H1 (cell line): ENCODE results near the gene RPL7A. TPM values are rescaled to one million over a fixed set of nuclear protein-coding genes. Genes with fewer than 3 reads are reported as not detected.

Experiments used
- CTCF ChIA-PET: fragments of 300-600 bp; sonication (Branson Sonifier 250); formaldehyde crosslinking; loops from one replicate; lab custom pipeline; 2021; ENCODE audit not compliant: partially characterized antibody; lab: Charles Lee
- POLR2A ChIA-PET: fragments of 300-600 bp; sonication (Branson Sonifier 250); formaldehyde crosslinking; loops from one replicate; lab custom pipeline; 2021; ENCODE audit warnings: inconsistent platforms; ENCODE audit not compliant: partially characterized antibody; lab: Charles Lee
- DNase-seq, 2 experiments: peaks; one replicate each; pipeline versions ENCODE4 v3.0.0 to v3.0.0-alpha.2; 2010 to 2022; ENCODE audit warnings: low spot score in 2 of 2, low read depth in 1 of 2, mixed read lengths in 1 of 2
- FAIRE-seq: peaks from 2 replicates; lab custom pipeline; 2011; peaks lifted over from hg19 to GRCh38; lab: Jason Lieb, UNC
- H2AFZ ChIP-seq: 2 replicates; pipeline ENCODE4 v1.8.1; 2012; ENCODE audit warnings: low read length, inconsistent platforms
- H2AK5ac ChIP-seq: 2 replicates; pipeline ENCODE4 v1.6.1; 2013; ENCODE audit warnings: low read depth, low read length
- H2BK120ac ChIP-seq: replicated peaks from 2 replicates; pipeline ENCODE3; 2013; ENCODE audit warnings: low read depth, low read length, inconsistent platforms
- H2BK12ac ChIP-seq: 2 replicates; pipeline ENCODE4 v1.6.1; 2013; ENCODE audit warnings: low read depth, low read length
- H2BK15ac ChIP-seq: 2 replicates; pipeline ENCODE4 v1.6.1; 2013; ENCODE audit warnings: low read length
- H2BK20ac ChIP-seq: 2 replicates; pipeline ENCODE4 v1.6.1; 2013; ENCODE audit warnings: low read length
- H2BK5ac ChIP-seq: 2 replicates; pipeline ENCODE4 v1.6.1; 2013; ENCODE audit warnings: low read depth, low read length
- H3K14ac ChIP-seq: 2 replicates; pipeline ENCODE4 v1.6.1; 2013; ENCODE audit warnings: inconsistent platforms; ENCODE audit not compliant: insufficient read length
- H3K18ac ChIP-seq: 2 replicates; pipeline ENCODE4 v1.6.1; 2013; ENCODE audit warnings: low read length; ENCODE audit errors: extremely low read depth
- H3K23ac ChIP-seq: 2 replicates; pipeline ENCODE4 v1.6.1; 2013; ENCODE audit warnings: inconsistent platforms; ENCODE audit not compliant: insufficient read length
- H3K23me2 ChIP-seq: 2 replicates; pipeline ENCODE4 v1.6.1; 2013; ENCODE audit warnings: low read depth, low read length
- H3K27ac ChIP-seq: 2 replicates; pipeline ENCODE4 v1.6.1; 2011; ENCODE audit warnings: low read depth, low read length, inconsistent platforms
- H3K27me3 ChIP-seq, 4 experiments: replicated peaks in 1 of 4; 1 replicate in 1 of 4; 2 replicates in 3 of 4; pipeline versions ENCODE4 v1.6.1 to v1.8.1; 2011 to 2013; ENCODE audit warnings: low read length in 3 of 4, mild to moderate bottlenecking in 3 of 4, inconsistent platforms in 2 of 4, mixed read lengths in 2 of 4, moderate library complexity in 1 of 4; ENCODE audit not compliant: control insufficient read depth in 3 of 4, insufficient read depth in 3 of 4; ENCODE audit errors: extremely low read depth in 1 of 4
- H3K36me3 ChIP-seq, 4 experiments: 2 replicates each; pipeline versions ENCODE4 v1.6.1 to v1.8.1; 2011 to 2013; ENCODE audit warnings: mild to moderate bottlenecking in 4 of 4, low read length in 3 of 4, moderate library complexity in 2 of 4, control low read depth in 1 of 4, inconsistent platforms in 1 of 4; ENCODE audit not compliant: insufficient read depth in 4 of 4, control insufficient read depth in 2 of 4
- H3K4ac ChIP-seq: replicated peaks from 2 replicates; pipeline ENCODE3; 2013; ENCODE audit warnings: low read length, low read depth, mixed read lengths, inconsistent platforms; ENCODE audit not compliant: insufficient read length
- H3K4me1 ChIP-seq, 4 experiments: replicated peaks in 1 of 4; 1 replicate in 1 of 4; 2 replicates in 3 of 4; pipeline versions ENCODE4 v1.6.1 to v1.8.1; 2011 to 2013; ENCODE audit warnings: low read length in 3 of 4, inconsistent platforms in 2 of 4, mixed read lengths in 1 of 4; ENCODE audit not compliant: insufficient read depth in 4 of 4, control insufficient read depth in 3 of 4
- H3K4me2 ChIP-seq, 2 experiments: 2 replicates each; pipeline versions ENCODE4 v1.6.1 to v1.8.1; 2011 to 2013; ENCODE audit warnings: low read depth in 2 of 2, low read length in 2 of 2, control low read depth in 1 of 2, inconsistent platforms in 1 of 2, mild to moderate bottlenecking in 1 of 2; ENCODE audit not compliant: insufficient read depth in 1 of 2
- H3K4me3 ChIP-seq, 4 experiments: fragments of 200-600, 300-600 bp in 1 of 4; sonication (generic), shearing (Covaris generic), sonication (Bioruptor Twin) in 1 of 4; 2 replicates each; pipeline versions ENCODE4 v1.5.1 to v1.8.1; 2011 to 2016; ENCODE audit warnings: low read length in 4 of 4, low read depth in 3 of 4, control low read depth in 2 of 4, inconsistent platforms in 2 of 4, mild to moderate bottlenecking in 2 of 4, mixed read lengths in 1 of 4, moderate library complexity in 1 of 4; ENCODE audit not compliant: insufficient read depth in 2 of 4; ENCODE audit errors: extremely low read depth in 1 of 4
- H3K56ac ChIP-seq: replicated peaks from 2 replicates; pipeline ENCODE3; 2013; ENCODE audit warnings: low read depth, mild to moderate bottlenecking, mixed read lengths, low read length, inconsistent platforms; ENCODE audit not compliant: insufficient read length
- H3K79me1 ChIP-seq: 2 replicates; pipeline ENCODE4 v1.6.1; 2013; ENCODE audit warnings: low read depth, low read length, control low read depth
- H3K79me2 ChIP-seq, 2 experiments: 2 replicates each; pipeline versions ENCODE4 v1.6.1 to v1.8.1; 2012 to 2013; ENCODE audit warnings: low read length in 2 of 2, mild to moderate bottlenecking in 2 of 2, inconsistent platforms in 1 of 2; ENCODE audit not compliant: insufficient read depth in 2 of 2, control insufficient read depth in 1 of 2
- H3K9ac ChIP-seq, 4 experiments: replicated peaks in 1 of 4; 1 replicate in 1 of 4; 2 replicates in 3 of 4; pipeline versions ENCODE4 v1.6.1 to v1.8.1; 2011 to 2013; ENCODE audit warnings: low read depth in 3 of 4, low read length in 3 of 4, control low read depth in 2 of 4, mild to moderate bottlenecking in 2 of 4, moderate library complexity in 2 of 4, inconsistent platforms in 1 of 4; ENCODE audit errors: extremely low read depth in 1 of 4
- H3K9me3 ChIP-seq, 2 experiments: 2 replicates each; pipeline versions ENCODE4 v1.6.1 to v1.8.1; 2012 to 2013; ENCODE audit warnings: mild to moderate bottlenecking in 2 of 2, moderate library complexity in 2 of 2, control low read depth in 1 of 2, inconsistent platforms in 1 of 2, low read depth in 1 of 2, low read length in 1 of 2, mixed read lengths in 1 of 2; ENCODE audit not compliant: insufficient read depth in 2 of 2
- H4K20me1 ChIP-seq, 2 experiments: replicated peaks in 1 of 2; 2 replicates each; pipeline versions ENCODE3 to v1.8.1; 2011 to 2013; ENCODE audit warnings: inconsistent platforms in 2 of 2, low read length in 2 of 2, mild to moderate bottlenecking in 1 of 2; ENCODE audit not compliant: insufficient read depth in 2 of 2, control insufficient read depth in 1 of 2
- H4K5ac ChIP-seq: 2 replicates; pipeline ENCODE4 v1.6.1; 2013; ENCODE audit warnings: low read length, low read depth, mixed read lengths, inconsistent platforms; ENCODE audit not compliant: insufficient read length
- H4K8ac ChIP-seq: 2 replicates; pipeline ENCODE4 v1.8.0; 2013; ENCODE audit warnings: mild to moderate bottlenecking, moderate library complexity, low read length, inconsistent platforms; ENCODE audit not compliant: insufficient read depth; ENCODE audit errors: extremely low read depth
- H4K91ac ChIP-seq: replicated peaks from 2 replicates; pipeline ENCODE3; 2013; ENCODE audit warnings: low read length, mixed read lengths, inconsistent platforms; ENCODE audit not compliant: insufficient read length
- CEBPB ChIP-seq: IDR thresholded peaks from 2 replicates; pipeline ENCODE4 v1.6.1; 2012; ENCODE audit warnings: low read depth, low read length
- JUN ChIP-seq: IDR thresholded peaks from 2 replicates; pipeline ENCODE4 v1.6.1; 2011; ENCODE audit warnings: low read depth, mild to moderate bottlenecking, improper control_type of control experiment, low read length
- KDM1A ChIP-seq: fragments of 200-600, 300-600 bp; sonication (generic); IDR thresholded peaks from 2 replicates; pipeline ENCODE4 v1.7.1; 2016; ENCODE audit warnings: mild to moderate bottlenecking, low read length, borderline replicate concordance
- PHF8 ChIP-seq: fragments of 200-600 bp; sonication (generic); conservative IDR thresholded peaks from 2 replicates; pipeline ENCODE4 v1.7.1; 2012; ENCODE audit warnings: low read depth, mild to moderate bottlenecking, inconsistent platforms, low read length, moderate library complexity
- POLR2A ChIP-seq, 2 experiments: IDR thresholded peaks; 1 replicate in 1 of 2; 2 replicates in 1 of 2; pipeline ENCODE4 v1.6.1; 2011; ENCODE audit warnings: low read depth in 2 of 2, low read length in 2 of 2, mild to moderate bottlenecking in 2 of 2; ENCODE audit errors: control extremely low read depth in 1 of 2
- POU5F1 ChIP-seq: IDR thresholded peaks from 2 replicates; pipeline ENCODE4 v1.6.1; 2011; ENCODE audit warnings: low read depth, mild to moderate bottlenecking, low read length, moderate library complexity
- RNF2 ChIP-seq: fragments of 200-900, 300-1000 bp; sonication (generic); IDR thresholded peaks from 2 replicates; pipeline ENCODE4 v1.7.1; 2016; ENCODE audit warnings: borderline replicate concordance, low read depth, mild to moderate bottlenecking, antibody characterized with exemption, low read length; ENCODE audit not compliant: poor library complexity, severe bottlenecking; ENCODE audit errors: missing control alignments
- SP1 ChIP-seq: IDR thresholded peaks from 2 replicates; pipeline ENCODE4 v1.6.1; 2011; ENCODE audit warnings: low read depth, low read length
- SP2 ChIP-seq: IDR thresholded peaks from 2 replicates; pipeline ENCODE4 v1.6.1; 2012; ENCODE audit warnings: mild to moderate bottlenecking, low read length, inconsistent platforms
- TBP ChIP-seq: IDR thresholded peaks from 2 replicates; pipeline ENCODE4 v1.6.1; 2011; ENCODE audit warnings: low read depth, low read length, improper control_type of control experiment
- TEAD4 ChIP-seq: IDR thresholded peaks from 2 replicates; pipeline ENCODE4 v1.6.1; 2012; ENCODE audit warnings: low read depth, low read length, inconsistent platforms, mixed read lengths
- WGBS, 2 experiments: shearing (Covaris generic) in 1 of 2; methylation state at CpG; one replicate each; pipeline versions ENCODE4 v1.1.6 to v1.1.7; 2013 to 2015; ENCODE audit warnings: low lambda C conversion rate in 2 of 2, mixed read lengths in 2 of 2, inconsistent platforms in 1 of 2, low coverage in 1 of 2, missing lambda C conversion rate in 1 of 2; ENCODE audit not compliant: insufficient replicate concordance in 2 of 2, insufficient coverage in 1 of 2, insufficient read length in 1 of 2; ENCODE audit errors: extremely low coverage in 1 of 2, missing lambda C conversion rate in 1 of 2; 5-methylcytosine and 5-hydroxymethylcytosine counted together
- polyA plus RNA-seq, 7 experiments: library from polyadenylated mRNA; depleted of rRNA in 3 of 7; stranded (reverse) in 5 of 7; unstranded in 2 of 7; fragments of >200 nt in 5 of 7; fragments of 200-250 nt in 2 of 7; gene quantifications; 1 replicate in 5 of 7; 2 replicates in 1 of 7; 4 replicates in 1 of 7; pipeline versions ENCODE4 v1.2.1 to v1.2.3, GENCODE V29; 2011 to 2013; ENCODE audit warnings: missing spikeins in 2 of 7, mixed read lengths in 2 of 7
- total RNA-seq: library from RNA; stranded (reverse); fragmentation: NEBNext Ultra II Directional; extraction: Animal tissue kit (Norgen Biotek cat#: 25700); gene quantifications from 2 replicates; pipeline ENCODE4 v1.2.1, GENCODE V29; 2021
- TF ChIP-seq, protein P1 (sequence below), 3 experiments: IDR thresholded peaks; 1 replicate in 2 of 3; 2 replicates in 1 of 3; pipeline versions ENCODE4 v1.5.1 to v1.6.1; 2011; ENCODE audit warnings: low read length in 3 of 3, mild to moderate bottlenecking in 3 of 3, inconsistent platforms in 2 of 3, low read depth in 1 of 3, moderate library complexity in 1 of 3; ENCODE audit not compliant: insufficient read depth in 1 of 3; ENCODE audit errors: control extremely low read depth in 1 of 3

RPL7A gene
- total and polyA plus RNA-seq, 2 of the 8 experiments (the other 6 are each of a cell fraction or from before 2014, with no cell fraction given), result 2,578 to 2,783 TPM

DNA sequence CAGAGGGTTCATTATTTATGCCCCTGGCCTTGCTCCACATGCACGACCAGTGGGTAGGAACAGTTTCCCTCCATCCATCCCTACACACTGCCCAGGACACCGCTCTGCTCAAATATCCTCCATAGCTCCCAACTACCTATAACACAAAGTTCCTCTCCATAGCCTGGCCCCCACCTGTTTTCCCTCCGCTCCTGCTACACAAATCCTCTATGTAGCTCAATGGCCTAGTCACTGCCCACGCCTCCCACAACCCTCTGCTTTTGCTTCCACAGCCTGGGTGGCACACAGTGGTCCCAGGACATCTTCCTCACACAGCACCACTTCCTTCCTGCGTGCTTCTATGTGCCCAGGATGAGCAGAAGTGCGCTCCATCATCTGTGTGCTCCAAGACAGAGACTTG lies 49.4 kb downstream of the RPL7A start:
- Histone ChIP-seq H2BK120ac (no peak overlapping the region), H3K56ac (no peak overlapping the region), H4K8ac (no peak overlapping the region), H3K79me1 (no peaks in the 10 kb centered on the region), H3K4me1 (no peaks in the 10 kb centered on the region), H3K23me2 (peaks cover 12% of the 10 kb centered on the region; the same call in 1 of the 2 replicates), H3K27ac (no peak overlapping the region), H3K9me3 (no peaks in the 10 kb centered on the region), H4K91ac (no peak overlapping the region), H3K4me2 (no peak overlapping the region; a peak in 1 of 4 replicates), H2AK5ac (no peak overlapping the region), H3K14ac (no peak overlapping the region), H3K36me3 (no peaks in the 10 kb centered on the region), H2BK20ac (no peak overlapping the region), H4K20me1 (peaks cover 0 to 7% of the 10 kb centered on the region in 2 experiments), H2BK5ac (no peak overlapping the region), H3K9ac (no peak overlapping the region), H2AFZ (no peak overlapping the region), H3K79me2 (no peaks in the 10 kb centered on the region), H3K4me3 (no peak overlapping the region), H2BK12ac (0 out of 2 replicates have a peak overlapping the region, but pooled peaks have one; percentile 1), H3K4ac (no peak overlapping the region), H3K27me3 (no peaks in the 10 kb centered on the region; a peak in 3 of 7 replicates), H3K18ac (no peak overlapping the region), H3K23ac (no peak overlapping the region), H4K5ac (no peak overlapping the region), H2BK15ac (no peak overlapping the region)
- FAIRE-seq, result no peak
- 88% methylated on average over 6 of the region's 6 CpGs; no CpG with 5 or more reads in 1 of the 2 experiments for WGBS, 2 experiments
- CTCF ChIA-PET, result interaction anchor here (0.7 to 5.7 kb wide), 18 partner anchors 9 to 179 kb away, joined by 3 to 52 read pairs (median 5); partner anchors contain the start of genes ADAMTS13 and STKLD1
- DNase-seq, result no peak
- POLR2A ChIA-PET, result interaction anchor here (1.1 to 2.5 kb wide), 6 partner anchors 8 to 205 kb away, joined by 3 to 13 read pairs (median 6); partner anchors contain the start of genes REXO4 and SURF1
- TF ChIP-seq PHF8 (no peak), CEBPB (no peak), TEAD4 (no peak), JUN (no peak), SP1 (no peak), SP2 (no peak), KDM1A (no peak), RNF2 (no peak), TBP (no peak), POLR2A (IDR thresholded peaks at IDR 0.05; ENCODE audit: control extremely low read depth in 1 of 2, low read depth in 2 of 2, low read length in 2 of 2) (no peak), POU5F1 (no peak)
- TF ChIP-seq, protein P1, sequence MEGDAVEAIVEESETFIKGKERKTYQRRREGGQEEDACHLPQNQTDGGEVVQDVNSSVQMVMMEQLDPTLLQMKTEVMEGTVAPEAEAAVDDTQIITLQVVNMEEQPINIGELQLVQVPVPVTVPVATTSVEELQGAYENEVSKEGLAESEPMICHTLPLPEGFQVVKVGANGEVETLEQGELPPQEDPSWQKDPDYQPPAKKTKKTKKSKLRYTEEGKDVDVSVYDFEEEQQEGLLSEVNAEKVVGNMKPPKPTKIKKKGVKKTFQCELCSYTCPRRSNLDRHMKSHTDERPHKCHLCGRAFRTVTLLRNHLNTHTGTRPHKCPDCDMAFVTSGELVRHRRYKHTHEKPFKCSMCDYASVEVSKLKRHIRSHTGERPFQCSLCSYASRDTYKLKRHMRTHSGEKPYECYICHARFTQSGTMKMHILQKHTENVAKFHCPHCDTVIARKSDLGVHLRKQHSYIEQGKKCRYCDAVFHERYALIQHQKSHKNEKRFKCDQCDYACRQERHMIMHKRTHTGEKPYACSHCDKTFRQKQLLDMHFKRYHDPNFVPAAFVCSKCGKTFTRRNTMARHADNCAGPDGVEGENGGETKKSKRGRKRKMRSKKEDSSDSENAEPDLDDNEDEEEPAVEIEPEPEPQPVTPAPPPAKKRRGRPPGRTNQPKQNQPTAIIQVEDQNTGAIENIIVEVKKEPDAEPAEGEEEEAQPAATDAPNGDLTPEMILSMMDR (IDR thresholded peaks at IDR 0.05; ENCODE audit: control extremely low read depth in 1 of 3, insufficient read depth in 1 of 3, low read depth in 1 of 3, low read length in 3 of 3), result no peak
